Gastroesophageal sphincter (tissue), 4 donors: ENCODE data around the gene CD68. TPM values are rescaled to one million over a fixed set of nuclear protein-coding genes. Genes with fewer than 3 reads are reported as not detected.

Experiments used
- ATAC-seq: fragments of 150-250 bp; one replicate; pipeline ENCODE4 v1.9.1; 2016; ENCODE audit warnings: mild to moderate bottlenecking, moderate library complexity
- H3K27ac ChIP-seq, 4 donors: fragments of 200-600 bp; sonication (generic) in 3 of 4; 1 replicate in 3 of 4; 2 replicates in 1 of 4; pipeline ENCODE4 v1.5.1; 2016 to 2019
- H3K27me3 ChIP-seq: fragments of 200-600 bp; sonication (generic); one replicate; pipeline ENCODE4 v1.5.1; 2019
- H3K36me3 ChIP-seq, 2 donors: fragments of 200-600 bp; sonication (generic); one replicate each; pipeline ENCODE4 v1.5.1; 2019; ENCODE audit warnings: control low read depth in 1 of 2
- H3K4me1 ChIP-seq, 3 donors: fragments of 200-600 bp; sonication (generic); 1 replicate in 2 of 3; 2 replicates in 1 of 3; pipeline ENCODE4 v1.5.1; 2016 to 2019; ENCODE audit warnings: control low read depth in 2 of 3
- H3K4me3 ChIP-seq, 2 donors: fragments of 200-600 bp; sonication (generic); one replicate each; pipeline ENCODE4 v1.5.1; 2019; ENCODE audit warnings: mild to moderate bottlenecking in 1 of 2, moderate library complexity in 1 of 2
- H3K9me3 ChIP-seq, 3 donors: fragments of 200-600 bp; sonication (generic); one replicate each; pipeline ENCODE4 v1.5.1; 2017 to 2019; ENCODE audit warnings: control low read depth in 2 of 3
- EP300 ChIP-seq: sonication (generic); formaldehyde crosslinking; IDR thresholded peaks from one replicate; pipeline ENCODE4 v1.6.1; 2017; ENCODE audit warnings: antibody characterized with exemption, mild to moderate bottlenecking
- POLR2A ChIP-seq, 2 donors: fragments of 450-650 bp; IDR thresholded peaks; one replicate each; pipeline ENCODE4 v1.6.1; 2017; ENCODE audit warnings: antibody characterized with exemption in 2 of 2, mild to moderate bottlenecking in 2 of 2, moderate library complexity in 1 of 2
- POLR2AphosphoS5 ChIP-seq: sonication (generic); formaldehyde crosslinking; IDR thresholded peaks from one replicate; pipeline ENCODE4 v1.6.1; 2017; ENCODE audit warnings: antibody characterized with exemption
- WGBS, 2 donors: methylation state at CpG; one replicate each; pipeline ENCODE4 v1.1.5; 2018; ENCODE audit warnings: low coverage in 1 of 2; 5-methylcytosine and 5-hydroxymethylcytosine counted together
- total RNA-seq, 4 donors: library from RNA; depleted of rRNA; stranded (reverse); fragments of >200 nt; gene quantifications; one replicate each; pipeline ENCODE4 v1.1.0, GENCODE V29; 2016
- TF ChIP-seq, protein P1 (sequence below), 4 experiments: fragments of 200-600 bp in 2 of 4; fragments of 450-650 bp in 2 of 4; sonication (generic) in 1 of 4; IDR thresholded peaks; one replicate each; pipeline ENCODE4 v1.5.1; 2017 to 2019; ENCODE audit warnings: antibody characterized with exemption in 4 of 4, mild to moderate bottlenecking in 2 of 4, moderate library complexity in 2 of 4

The CD68 gene
- total RNA-seq, 4 donors from 2014 or later = 7.9 to 83.1 (median 46.1) TPM

DNA sequence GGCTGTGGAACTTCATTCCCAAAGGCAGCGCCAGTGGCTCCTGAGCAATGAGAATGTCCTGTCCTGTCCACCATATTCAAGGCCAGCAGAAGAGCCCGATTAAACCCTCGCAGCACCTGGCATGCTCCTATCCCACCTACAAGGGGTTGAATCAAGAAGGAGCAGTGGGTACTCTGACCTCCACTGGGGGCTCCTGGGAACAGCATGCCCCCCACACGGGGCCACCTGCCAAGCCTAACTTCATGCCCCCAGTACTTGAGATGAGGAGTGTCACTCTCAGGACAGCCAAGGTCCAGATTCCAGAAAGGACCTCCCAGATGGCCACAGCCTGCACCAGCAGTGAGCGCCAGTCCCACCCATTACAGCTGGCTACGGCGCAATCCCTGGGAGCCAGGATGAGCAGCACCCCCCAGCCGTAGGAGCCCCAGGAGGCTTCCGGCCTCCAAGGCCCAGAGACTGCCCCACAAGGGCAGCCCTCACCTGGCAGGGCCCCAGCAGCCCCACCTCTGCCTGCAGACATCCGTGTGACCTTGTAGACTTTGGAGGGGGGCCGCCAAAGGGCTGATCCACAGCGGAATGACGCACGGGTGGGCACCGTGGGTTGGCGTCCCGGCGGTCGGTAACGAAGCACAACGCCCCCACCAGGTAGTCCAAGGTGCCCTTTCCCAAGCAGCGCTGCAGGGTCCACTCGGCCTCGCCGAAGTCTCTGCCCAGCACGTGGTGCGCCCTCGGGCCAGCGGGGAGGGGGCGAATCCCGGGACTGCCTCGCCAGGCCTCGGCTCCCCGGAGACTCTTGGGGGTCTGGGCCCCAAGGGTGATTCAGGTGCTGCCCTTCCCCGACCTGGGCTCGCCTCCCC lies 3.2 kb downstream of the CD68 start:
- Histone ChIP-seq H3K36me3 (peaks cover 0 to 34% of the 10 kb centered on the region in 2 donors), H3K4me1 (peaks cover 2 to 88% (median 36%) of the 10 kb centered on the region in 3 donors), H3K27me3 (no peaks in the 10 kb centered on the region), H3K9me3 (no peaks in the 10 kb centered on the region), H3K27ac (peak overlapping the region; percentile 57 to 95 (median 93)), H3K4me3 (peak overlapping the region; percentile 8 to 64)
- no peak for TF ChIP-seq POLR2A (IDR thresholded peaks at IDR 0.05)
- TF ChIP-seq, protein P1, sequence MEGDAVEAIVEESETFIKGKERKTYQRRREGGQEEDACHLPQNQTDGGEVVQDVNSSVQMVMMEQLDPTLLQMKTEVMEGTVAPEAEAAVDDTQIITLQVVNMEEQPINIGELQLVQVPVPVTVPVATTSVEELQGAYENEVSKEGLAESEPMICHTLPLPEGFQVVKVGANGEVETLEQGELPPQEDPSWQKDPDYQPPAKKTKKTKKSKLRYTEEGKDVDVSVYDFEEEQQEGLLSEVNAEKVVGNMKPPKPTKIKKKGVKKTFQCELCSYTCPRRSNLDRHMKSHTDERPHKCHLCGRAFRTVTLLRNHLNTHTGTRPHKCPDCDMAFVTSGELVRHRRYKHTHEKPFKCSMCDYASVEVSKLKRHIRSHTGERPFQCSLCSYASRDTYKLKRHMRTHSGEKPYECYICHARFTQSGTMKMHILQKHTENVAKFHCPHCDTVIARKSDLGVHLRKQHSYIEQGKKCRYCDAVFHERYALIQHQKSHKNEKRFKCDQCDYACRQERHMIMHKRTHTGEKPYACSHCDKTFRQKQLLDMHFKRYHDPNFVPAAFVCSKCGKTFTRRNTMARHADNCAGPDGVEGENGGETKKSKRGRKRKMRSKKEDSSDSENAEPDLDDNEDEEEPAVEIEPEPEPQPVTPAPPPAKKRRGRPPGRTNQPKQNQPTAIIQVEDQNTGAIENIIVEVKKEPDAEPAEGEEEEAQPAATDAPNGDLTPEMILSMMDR (IDR thresholded peaks at IDR 0.05) = peak in 1 of 4 experiments; percentile 2
- no peak for TF ChIP-seq POLR2AphosphoS5
- no CpG with 5 or more reads among the region's 36 CpGs for WGBS, 2 donors
- no peak for ATAC-seq

GRCh38 chr17:7583253-7584109 lies 4.0 kb downstream of the CD68 start, which contains the start of gene MPDU1:
Gene MPDU1 (plus strand): TSS chr17:7583852. CDS start chr17:7583863, 11 bp downstream.
- Histone ChIP-seq H3K4me1 (peaks cover 2 to 88% (median 40%) of the 10 kb centered on the region in 3 donors), H3K4me3 (peak within 1 kb of the TSS; percentile 27 to 64), H3K9me3 (no peaks in the 10 kb centered on the region), H3K27ac (peak within 1 kb of the TSS; percentile 57 to 95 (median 93)), H3K27me3 (no peaks in the 10 kb centered on the region), H3K36me3 (peaks cover 0 to 27% of the 10 kb centered on the region in 2 donors)
- 0% methylated on average over 8 to 24 of the region's 69 CpGs for WGBS, 2 donors
- peak; percentile 90 for ATAC-seq
- TF ChIP-seq EP300 = no peak
- TF ChIP-seq, protein P1 (IDR thresholded peaks at IDR 0.05) = peak in 3 of 4 experiments; percentile 13 to 27 (median 22)
- peak; percentile 55 for TF ChIP-seq POLR2AphosphoS5
- peak; percentile 28 to 47 for TF ChIP-seq POLR2A (IDR thresholded peaks at IDR 0.05)

DNA sequence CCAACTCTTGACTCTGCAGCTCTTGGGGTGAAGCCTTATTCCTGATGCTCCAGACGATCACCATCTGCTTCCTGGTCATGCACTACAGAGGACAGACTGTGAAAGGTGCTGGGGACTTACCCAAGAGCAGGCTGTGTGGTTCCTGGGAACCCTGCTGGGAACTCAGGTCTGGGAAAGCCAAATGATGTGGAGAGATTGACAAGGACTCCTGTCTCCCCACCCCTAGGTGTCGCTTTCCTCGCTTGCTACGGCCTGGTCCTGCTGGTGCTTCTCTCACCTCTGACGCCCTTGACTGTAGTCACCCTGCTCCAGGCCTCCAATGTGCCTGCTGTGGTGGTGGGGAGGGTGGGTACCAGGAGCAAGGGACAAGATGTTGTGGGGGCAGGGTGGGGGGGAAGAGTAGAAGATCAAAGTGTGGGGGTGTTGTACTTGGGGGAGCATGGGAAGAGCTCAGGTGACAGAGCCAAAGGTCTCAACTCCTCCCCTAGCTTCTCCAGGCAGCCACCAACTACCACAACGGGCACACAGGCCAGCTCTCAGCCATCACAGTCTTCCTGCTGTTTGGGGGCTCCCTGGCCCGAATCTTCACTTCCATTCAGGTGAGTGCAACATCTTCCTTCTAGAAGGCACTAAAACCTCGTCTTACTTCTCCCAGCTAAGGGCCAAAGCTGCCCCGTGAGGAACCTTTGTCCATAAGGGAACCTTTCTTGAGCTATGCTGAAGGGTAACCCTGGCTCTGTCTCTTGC lies 7.4 kb downstream of the CD68 start:
- Histone ChIP-seq H3K9me3 (no peaks in the 10 kb centered on the region), H3K36me3 (peaks cover 0 to 35% of the 10 kb centered on the region in 2 donors), H3K4me3 (no peak overlapping the region), H3K27ac (peak overlapping the region in 3 of 4 donors; percentile 87 to 89 (median 89)), H3K27me3 (no peaks in the 10 kb centered on the region), H3K4me1 (peaks cover 2 to 71% (median 39%) of the 10 kb centered on the region in 3 donors)
- TF ChIP-seq, protein P1 (IDR thresholded peaks at IDR 0.05) = peak in 1 of 4 experiments; percentile 25
- no peak for TF ChIP-seq POLR2AphosphoS5
- TF ChIP-seq EP300 = no peak
- WGBS, 2 donors = 39 to 76% methylated on average over 3 to 5 of the region's 9 CpGs
- ATAC-seq = no peak

DNA sequence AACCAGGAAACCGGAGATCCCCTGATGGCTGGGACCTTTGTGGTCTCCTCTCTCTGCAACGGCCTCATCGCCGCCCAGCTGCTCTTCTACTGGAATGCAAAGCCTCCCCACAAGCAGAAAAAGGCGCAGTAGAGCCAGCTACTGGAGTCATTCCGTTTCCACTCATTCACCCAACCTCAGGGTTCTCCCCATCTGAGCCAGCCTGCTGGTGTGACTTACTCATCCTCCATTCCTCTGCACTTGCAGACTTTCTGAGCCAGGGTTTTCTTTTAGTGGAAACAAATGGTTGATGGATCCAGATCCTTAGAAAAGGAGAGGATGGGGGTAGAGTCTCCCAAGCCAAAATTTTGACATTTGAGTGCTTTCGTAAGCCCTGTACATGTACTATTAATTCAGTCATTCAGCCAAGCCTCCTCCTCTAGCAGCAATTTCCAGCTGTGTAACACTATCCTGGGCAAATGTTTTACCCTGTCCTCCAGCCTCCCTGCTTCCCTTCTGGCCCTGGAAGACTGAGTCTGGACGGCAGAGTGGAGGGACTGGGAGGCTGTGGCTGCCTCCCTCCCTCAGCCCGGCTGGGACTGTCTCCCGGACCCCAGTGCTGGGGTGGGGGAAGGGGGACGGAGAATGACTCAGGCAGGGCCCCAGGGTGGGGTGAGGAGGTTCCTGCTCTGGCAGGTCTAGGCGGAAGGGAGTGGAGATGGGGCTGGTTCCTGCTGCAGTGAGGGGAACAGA lies 8.1 kb downstream of the CD68 start:
- TF ChIP-seq POLR2AphosphoS5 (no peak), POLR2A (IDR thresholded peaks at IDR 0.05) (peak in 1 of 2 donors; percentile 11), EP300 (no peak)
- Histone ChIP-seq H3K36me3 (peaks cover 0 to 43% of the 10 kb centered on the region in 2 donors), H3K27ac (peak overlapping the region in 3 of 4 donors; percentile 87 to 89 (median 89)), H3K4me1 (peaks cover 2 to 64% (median 32%) of the 10 kb centered on the region in 3 donors), H3K27me3 (no peaks in the 10 kb centered on the region), H3K9me3 (no peaks in the 10 kb centered on the region), H3K4me3 (peak overlapping the region in 1 of 2 donors; percentile 74)
- ATAC-seq = no peak
- 43 to 52% methylated on average over 4 to 8 of the region's 12 CpGs for whole genome bisulfite sequencing, 2 donors
